Measurements from ENCODE around the gene CDHR3. TPM values are rescaled to one million over a fixed set of nuclear protein-coding genes. Genes with fewer than 3 reads are reported as not detected.
A peak's percentile ranks its signal among the peaks of the same experiment; 100 is the strongest.

The CDHR3 gene
- total RNA-seq, 1 donor from 2014 or later: 12.4 TPM

GRCh38 chr7:106067678-106068077 lies 104.6 kb downstream of the CDHR3 start:
- DNase-seq: no peak
- intact Hi-C loops (cut with DNase I): no loop called here
- ATAC-seq (ENCODE audit: poor library complexity): no peak

DNA sequence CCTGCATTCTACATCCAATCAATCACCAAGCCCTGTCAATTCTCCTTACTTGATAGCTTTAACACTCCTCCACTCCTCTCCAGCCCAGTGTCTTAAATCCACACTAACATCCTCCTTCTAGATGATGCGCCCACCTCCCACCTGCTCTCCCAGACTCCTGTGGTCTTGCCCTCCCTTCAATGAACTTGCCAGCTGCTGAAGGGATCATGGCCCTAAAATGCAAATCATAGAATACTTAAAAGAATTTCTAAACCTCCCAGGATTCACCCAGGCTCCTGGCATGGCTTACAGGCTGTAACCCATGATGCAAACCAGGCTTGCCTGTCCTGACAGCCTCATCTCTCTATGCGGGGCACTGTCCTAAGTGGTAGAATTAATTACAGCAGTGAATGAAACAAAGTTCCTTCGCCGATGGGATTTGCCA lies 105.5 kb downstream of the CDHR3 start:
- ATAC-seq (ENCODE audit: poor library complexity): no peak
- intact Hi-C loops (cut with DNase I): no loop called here
- DNase-seq: no peak

- ATAC-seq (ENCODE audit: poor library complexity) (no peak), DNase-seq (no peak)
- intact Hi-C loops (cut with DNase I): no loop called here
These were observed 105.9 kb downstream of the CDHR3 start for GRCh38 chr7:106068986-106069385.

- intact Hi-C loops (cut with DNase I): no loop called here
- DNase-seq: no peak
- ATAC-seq (ENCODE audit: poor library complexity): no peak
These were observed 106.6 kb downstream of the CDHR3 start for GRCh38 chr7:106069471-106070200.

DNA sequence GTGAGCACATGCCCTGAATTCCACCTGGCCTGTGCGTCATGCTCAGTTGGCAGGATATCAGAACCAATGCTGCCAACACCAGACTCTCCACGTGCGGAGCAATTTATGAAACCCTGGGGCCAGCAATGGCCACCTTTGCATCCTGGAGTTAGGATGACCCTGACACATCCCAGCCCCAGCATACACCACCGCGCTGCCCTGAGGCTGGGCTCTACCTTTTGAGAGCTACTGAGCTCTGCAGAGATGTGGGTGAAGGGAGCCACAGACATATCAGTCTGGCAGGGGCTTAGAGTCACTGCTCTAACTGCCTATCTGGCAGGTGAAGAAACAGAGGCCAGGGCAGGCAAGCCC lies 107.1 kb downstream of the CDHR3 start:
- intact Hi-C loops (cut with DNase I): no loop called here
- ATAC-seq (ENCODE audit: poor library complexity) (peak; percentile 51), DNase-seq (peak; percentile 49)

GRCh38 chr7:106070567-106071254 lies 107.6 kb downstream of the CDHR3 start:
- intact Hi-C loops (cut with DNase I): no loop called here

DNA sequence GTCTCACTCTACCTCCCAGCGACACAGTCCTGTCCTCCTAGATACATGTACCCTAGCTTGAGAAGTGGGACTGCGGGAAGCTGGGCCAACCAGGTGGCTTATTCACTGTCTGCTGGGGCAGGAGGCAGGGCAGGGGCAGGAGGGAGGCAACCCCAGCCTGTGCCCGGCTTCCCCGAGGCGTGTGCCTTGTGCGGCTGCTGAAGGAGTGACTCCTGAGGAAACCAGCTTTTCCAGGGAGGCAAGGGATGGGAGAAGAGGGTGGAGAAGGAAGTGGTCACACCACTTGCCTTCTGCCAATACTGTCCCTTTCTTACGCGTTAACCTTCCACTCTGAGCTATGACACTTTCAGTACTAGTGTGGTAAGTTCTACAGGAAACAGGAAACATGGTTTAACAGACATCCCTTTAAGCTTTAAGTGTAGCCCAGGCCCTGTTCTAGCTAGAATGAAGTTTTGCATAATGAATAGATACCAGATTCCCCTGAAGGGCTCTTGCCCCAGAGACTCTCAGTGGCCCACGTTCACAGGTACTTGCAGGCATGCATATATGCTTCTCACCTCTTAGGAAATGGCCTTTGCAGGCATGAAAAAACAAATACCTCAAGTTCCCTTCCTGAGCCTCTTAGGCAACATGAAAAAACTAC lies 108.4 kb downstream of the CDHR3 start:
- DNase-seq (no peak), ATAC-seq (ENCODE audit: poor library complexity) (peak; percentile 32)
- intact Hi-C loops (cut with DNase I): no loop called here

More at GRCh38 chr7:106070567-106071254, 107.6 kb downstream of the CDHR3 start:
- ATAC-seq (ENCODE audit: poor library complexity): no peak
- DNase-seq: no peak

- ATAC-seq (ENCODE audit: poor library complexity): peak; percentile 17
- intact Hi-C loops (cut with DNase I): no loop called here
- peak; percentile 50 for DNase-seq
These were observed 109.1 kb downstream of the CDHR3 start for GRCh38 chr7:106071999-106072714.

DNA sequence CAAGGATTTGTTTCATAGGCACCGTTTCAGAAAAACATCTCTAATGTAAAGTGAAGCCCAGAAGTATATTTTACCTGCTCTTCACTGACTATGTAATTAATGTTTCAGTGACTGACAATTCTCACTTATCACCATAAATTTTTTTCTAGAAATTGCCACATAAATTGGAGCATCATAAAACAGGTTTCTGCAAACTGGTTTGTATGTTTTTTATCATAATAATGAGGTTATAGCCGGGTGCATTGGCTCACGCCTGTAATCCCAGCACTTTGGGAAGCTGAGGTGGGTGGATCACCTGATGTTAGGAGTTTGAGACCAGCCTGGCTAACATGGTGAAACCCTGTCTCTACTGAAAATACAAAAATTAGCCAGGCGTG lies 109.6 kb downstream of the CDHR3 start:
- intact Hi-C loops (cut with DNase I): no loop called here
- DNase-seq (no peak), ATAC-seq (ENCODE audit: poor library complexity) (no peak)

- no peak for ATAC-seq (ENCODE audit: poor library complexity)
- no peak for DNase-seq
- intact Hi-C loops (cut with DNase I): no loop called here
These were observed 110.6 kb downstream of the CDHR3 start for GRCh38 chr7:106073701-106074100.

GRCh38 chr7:106074257-106074656 lies 111.2 kb downstream of the CDHR3 start:
- DNase-seq: no peak
- no peak for ATAC-seq (ENCODE audit: poor library complexity)
- intact Hi-C loops (cut with DNase I): no loop called here

DNA sequence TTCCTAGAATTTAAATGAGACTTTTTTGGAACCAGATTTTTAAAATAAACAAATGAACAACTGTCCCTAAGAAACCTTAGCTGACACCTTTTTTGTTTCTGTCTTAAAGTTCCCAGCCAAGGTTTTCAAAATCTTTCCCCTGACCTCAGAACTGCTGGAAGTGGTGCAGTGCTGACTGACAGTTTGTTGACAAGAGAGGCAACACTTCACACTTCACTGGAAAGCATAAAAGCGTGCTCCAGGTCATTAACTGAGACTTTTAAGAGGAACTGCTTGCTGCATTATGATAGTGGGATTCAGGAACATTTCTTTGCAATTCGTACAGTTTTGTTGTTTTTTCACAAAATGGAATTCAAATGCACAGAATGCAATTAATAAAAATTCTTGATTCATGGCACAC lies 112.9 kb downstream of the CDHR3 start:
- ATAC-seq (ENCODE audit: poor library complexity) (peak; percentile 41), DNase-seq (no peak)
- intact Hi-C loops (cut with DNase I): no loop called here

DNA sequence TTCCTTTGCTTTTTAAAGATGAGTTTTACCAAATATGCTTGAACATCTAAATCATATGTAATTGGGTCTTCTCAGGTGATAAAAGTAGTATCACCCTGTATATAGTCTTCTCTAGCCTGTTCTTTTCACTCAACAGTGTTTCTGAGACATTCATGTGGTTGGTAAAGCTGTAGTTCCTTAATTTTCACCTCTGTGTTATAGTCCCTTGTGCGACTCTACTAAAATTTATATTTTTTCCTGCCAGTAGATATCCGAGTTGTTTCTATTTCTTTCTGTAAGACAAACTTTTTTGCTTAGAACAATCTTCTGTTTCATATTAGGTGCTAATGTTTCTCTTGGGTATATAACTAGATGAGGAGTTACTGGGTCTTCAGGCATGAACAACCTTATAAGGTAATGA lies 113.5 kb downstream of the CDHR3 start:
- ATAC-seq (ENCODE audit: poor library complexity) (no peak), DNase-seq (no peak)
- intact Hi-C loops (cut with DNase I): no loop called here

DNA sequence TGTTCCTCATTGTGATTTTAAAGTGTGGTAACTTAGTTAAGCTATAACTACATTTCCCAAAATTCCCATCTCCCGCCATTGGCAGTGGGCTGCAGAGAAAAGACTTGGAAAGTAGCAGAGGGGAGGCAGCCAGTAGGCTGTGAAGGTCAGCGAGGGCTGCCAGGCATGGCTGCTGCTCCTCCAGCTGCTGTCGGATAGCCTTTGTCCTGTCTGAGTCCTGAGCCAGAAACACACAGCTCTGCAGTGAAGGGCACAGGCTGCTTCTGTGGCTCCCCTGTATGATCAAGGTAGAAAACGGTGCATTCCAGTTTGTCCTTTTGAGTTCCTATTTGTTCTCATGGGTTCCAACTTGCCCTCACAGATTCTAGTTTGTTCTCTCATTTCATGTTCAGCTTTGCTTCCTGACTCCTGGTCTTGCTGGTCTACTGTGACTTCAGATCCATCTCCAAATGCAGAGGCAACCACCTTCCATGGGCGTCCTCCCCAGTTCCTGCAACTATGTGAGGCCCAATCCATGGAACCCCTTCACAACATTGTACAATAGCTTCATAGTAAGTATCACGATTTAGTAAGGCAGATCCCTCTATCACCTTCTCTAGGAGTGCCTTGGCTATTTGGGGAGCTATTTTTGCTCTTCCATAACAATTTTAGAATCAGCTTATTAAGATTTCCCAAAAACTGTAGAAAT lies 117.4 kb downstream of the CDHR3 start:
- peak; percentile 89 for ATAC-seq (ENCODE audit: poor library complexity)
- intact Hi-C loops (cut with DNase I): no loop called here
- peak; percentile 52 for DNase-seq

- DNase-seq (no peak), ATAC-seq (ENCODE audit: poor library complexity) (no peak)
- intact Hi-C loops (cut with DNase I): no loop called here
These were observed 119.2 kb downstream of the CDHR3 start for GRCh38 chr7:106082087-106082854.
